HS-5 (cell line): ENCODE measurements around the gene LRRC73.
A peak's percentile ranks its signal among the peaks of the same experiment; 100 is the strongest.
"Not testable (repeated sequence)": the region's sequence is repeated elsewhere in the genome, so short reads cannot be mapped to it uniquely, and the experiment has no call there.

Source experiments
- DNase-seq: peaks from one replicate; pipeline ENCODE4 v3.0.0-alpha.2; 2012; ENCODE audit warnings: low read depth

LRRC73 gene, protein sequence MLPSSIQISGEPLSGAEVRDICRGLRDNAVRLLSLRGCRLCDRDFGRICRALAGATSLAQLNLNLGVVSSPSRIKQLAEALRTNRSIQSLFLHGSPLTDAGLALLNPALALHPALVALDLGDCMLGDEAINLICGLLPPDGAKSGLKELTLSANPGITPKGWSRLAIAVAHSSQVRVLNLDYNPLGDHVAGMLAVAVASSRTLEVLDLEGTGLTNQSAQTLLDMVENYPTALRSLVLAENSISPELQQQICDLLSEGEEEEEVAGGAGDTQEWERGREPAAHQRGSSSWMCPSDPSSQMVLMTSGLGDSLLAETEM

DNA sequence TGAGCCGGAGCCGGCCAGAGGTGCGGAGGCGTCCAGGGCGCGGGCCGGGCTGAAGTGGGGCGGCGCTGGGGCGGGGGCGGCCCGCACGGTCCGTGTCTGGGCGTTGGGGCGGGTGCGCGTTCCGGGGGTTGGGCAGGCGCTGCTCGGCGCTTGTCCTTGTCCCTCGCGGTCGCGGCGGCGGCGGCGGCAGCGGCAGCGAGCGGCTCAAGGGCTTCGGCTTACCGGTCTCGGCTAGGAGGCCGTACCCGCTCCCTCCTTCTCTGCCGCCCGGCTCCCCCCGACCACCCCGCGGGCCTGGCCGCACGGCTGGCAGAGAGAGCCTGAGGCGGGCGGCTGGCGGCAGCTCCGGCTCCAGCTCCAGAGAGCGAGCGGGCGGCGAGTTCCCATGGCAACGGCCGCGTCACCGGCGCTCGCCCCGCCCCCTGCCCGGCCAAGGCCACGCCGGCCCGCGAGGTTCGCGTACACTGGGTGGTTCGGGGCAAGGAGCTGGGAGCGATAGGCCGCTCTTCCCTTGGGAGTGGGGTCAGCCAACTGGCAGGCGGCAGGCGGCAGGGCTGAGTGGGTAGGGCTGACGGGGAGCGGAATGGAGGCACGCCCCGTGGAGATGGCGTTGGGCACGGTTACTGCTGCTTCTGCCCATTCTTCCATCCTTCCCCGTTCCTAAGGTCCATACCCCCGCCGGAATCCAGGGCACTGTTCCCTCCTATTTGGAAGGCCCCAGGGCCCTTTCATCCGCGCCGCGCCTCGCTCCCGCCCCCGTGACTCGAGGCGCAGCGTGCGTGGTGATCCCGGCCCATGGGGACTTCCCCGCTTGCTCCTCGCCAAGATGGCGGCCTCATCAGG lies at the start of gene LRRC73:
Gene LRRC73, minus strand, starts transcription at position 363 of the 843 bp plus-strand sequence. CDS start 561 bp downstream, outside the sequence.
- DNase-seq, result no peak

DNA sequence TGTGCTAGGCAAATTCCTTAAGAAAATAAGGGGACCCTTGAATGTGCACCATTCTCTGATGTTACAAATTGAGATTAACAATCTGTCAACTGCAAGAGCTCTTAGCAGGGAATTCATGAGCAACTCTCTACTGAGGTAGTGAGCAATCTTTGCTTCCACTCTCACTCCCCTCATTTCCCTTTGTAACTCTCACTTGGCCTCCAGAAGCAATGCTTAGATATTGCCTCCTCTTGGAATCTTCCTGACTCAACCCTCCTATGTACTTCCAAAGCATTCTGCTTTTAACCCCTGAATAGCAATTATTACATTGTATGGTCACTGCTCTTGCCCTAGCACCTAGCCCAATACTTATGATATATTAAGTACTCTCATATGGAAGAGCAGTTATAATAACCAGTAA lies 49.2 kb upstream of the LRRC73 start:
- DNase-seq, result no peak

DNA sequence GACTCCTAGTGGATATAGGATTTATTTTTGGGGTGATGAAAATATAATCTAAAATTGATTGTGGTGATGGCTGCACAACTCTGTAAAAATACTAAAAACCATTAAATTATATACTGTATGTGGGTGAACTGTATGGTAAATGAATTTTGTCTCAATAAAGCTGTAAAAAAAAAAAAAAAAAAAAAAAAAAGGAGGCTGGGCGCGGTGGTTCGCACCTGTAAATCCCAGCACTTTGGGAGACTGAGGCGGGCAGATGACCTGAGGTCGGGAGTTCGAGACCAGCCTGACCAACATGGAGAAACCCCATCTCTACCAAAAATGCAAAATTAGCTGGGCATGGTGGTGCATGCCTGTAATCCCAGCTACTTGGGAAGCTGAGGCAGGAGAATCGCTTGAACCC lies 47.5 kb upstream of the LRRC73 start:
- not testable (repeated sequence) for DNase-seq

DNA sequence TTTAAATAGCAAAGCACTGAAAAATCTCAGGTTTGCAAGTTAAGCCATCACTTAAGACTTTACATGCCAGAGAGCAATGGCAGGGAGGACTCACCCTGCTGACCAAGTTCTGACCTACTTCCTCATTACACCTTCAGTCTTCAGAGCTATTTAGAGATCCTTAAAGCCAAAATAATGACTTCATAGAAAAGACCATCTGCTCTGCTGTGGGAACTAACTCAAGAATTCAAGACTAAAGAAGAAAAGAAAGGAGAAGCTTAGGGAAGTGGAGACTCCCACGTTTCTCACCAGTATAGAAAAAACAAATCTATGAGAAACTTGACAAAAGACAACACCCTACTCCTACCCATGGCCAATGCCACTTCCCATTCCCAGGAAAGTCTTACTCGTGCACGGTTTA lies 37.1 kb upstream of the LRRC73 start:
- no peak for DNase-seq

DNA sequence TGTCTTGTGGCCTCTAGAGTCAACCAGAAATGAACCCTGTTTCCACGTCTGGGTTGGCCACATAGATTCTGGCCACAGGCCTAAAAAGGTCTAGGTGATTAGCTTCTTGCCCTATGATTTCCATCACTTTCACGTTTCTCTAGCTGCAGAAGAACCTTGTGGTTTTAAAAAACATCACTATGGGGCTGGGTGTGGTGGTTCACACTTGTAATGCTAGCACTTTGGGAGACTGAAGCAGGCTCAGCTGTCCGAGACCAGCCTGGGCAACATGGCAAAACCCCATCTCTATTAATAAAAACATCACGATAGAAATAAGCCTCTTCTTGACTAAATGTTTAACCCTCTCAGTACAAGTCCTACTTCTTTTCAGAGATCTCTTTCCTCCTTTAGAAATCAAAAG lies 34.3 kb upstream of the LRRC73 start:
- DNase-seq, result no peak

DNA sequence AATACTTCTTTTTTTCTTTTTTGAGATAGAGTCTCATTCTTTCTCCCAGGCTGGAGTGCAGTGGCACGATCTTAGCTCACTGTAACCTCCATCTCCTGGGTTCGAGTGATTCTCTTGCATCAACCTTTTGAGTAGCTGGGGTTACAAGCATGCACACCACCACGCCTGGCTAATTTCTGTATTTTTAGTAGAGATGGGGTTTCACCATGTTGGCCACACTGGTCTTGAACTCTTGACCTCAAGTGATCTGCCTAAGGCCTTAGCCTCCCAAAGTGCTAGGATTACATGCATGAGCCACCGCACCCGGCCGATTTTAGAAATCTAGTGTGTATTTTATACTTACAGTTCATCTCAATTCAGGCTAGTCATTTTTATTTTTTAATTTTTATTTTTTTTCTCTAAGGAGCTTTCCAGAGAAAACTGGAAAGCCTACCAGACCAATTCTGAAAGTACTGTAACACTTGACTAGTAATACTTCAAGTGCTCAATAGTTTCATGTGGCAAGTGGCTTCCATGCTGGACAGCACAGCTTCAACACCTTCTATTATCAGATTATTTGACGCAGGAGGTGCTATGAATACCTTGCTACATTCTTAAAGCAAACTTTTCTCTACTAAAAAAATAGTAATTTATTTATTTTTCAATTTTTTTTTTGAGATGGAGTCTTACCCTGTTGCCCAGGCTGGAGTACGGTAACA lies 31.8 kb upstream of the LRRC73 start:
- no peak for DNase-seq

DNA sequence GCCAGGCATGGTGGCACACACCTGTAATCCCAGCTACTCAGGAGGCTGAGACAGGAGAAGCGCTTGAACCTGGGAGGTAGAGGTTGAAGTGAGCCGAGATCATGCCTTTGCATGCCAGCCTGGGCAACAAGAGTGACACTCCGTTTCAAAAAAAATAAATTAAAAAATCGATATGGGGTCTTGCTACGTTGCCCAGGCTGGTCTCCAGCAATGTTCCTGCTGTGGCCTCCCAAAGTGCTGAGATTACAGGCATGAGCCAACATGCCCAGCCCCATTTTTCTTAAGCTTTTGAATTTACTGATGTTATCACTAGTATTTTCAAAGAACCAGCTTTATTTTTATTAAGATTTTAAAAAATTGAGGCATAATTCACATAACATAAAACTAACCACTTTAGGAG lies 30.4 kb upstream of the LRRC73 start:
- DNase-seq, result no peak

DNA sequence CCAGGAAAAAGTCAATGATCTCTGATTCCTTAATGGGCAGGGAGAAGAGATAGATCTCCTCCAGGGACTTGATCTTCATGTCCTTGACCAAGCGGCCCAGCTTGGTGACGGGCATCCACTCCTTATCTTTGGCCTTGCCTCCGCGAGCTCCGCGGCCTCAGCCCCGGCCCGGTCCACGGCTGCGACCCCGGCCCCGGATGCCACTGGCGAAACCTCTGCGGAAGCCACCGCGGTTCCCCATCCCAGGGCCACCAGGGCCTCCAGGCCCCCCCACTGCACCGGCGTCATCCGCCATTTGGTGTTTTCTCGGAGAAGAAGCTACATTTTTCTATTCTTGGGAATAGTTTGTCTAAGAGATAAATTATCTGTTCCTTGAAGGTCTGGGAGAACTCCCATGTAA lies 29.3 kb upstream of the LRRC73 start:
- not testable (repeated sequence) for DNase-seq

DNA sequence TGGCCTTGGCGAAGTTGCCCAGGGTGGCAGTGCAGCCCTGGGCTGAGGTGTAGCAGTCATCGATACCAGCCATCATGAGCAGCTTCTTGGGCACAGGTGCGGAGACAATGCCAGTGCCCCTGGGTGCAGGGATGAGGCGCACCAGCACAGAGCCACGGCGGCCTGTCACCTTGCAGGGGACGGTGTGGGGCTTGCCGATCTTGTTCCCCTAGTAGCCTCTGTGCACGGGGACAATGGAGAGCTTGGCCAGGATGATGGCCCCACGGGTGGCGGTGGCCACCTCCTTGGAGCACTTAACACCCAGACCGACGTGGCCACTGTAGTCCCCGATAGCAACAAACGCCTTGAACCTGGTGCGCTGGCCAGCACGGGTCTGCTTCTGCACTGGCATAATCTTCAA lies 28.8 kb upstream of the LRRC73 start:
- DNase-seq, result not testable (repeated sequence)

DNA sequence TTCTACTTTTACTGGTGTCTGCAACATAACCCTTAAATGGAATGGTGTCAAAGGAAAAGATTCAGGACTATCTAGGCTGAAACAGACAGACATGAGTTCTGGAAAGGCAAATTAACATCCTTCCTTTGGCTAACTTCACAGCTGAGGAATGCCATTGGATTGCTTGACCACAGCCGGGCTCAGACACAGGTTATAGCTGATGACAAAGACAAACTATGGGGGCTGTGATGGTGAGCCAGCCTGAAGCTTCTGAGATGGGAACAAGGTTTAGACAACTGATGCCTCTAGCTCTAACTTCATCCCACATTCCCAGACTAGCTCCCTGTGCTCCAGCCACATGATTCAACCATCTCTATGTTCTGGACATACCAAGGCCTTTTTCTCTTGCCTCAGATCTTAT lies 22.1 kb upstream of the LRRC73 start:
- no peak for DNase-seq

DNA sequence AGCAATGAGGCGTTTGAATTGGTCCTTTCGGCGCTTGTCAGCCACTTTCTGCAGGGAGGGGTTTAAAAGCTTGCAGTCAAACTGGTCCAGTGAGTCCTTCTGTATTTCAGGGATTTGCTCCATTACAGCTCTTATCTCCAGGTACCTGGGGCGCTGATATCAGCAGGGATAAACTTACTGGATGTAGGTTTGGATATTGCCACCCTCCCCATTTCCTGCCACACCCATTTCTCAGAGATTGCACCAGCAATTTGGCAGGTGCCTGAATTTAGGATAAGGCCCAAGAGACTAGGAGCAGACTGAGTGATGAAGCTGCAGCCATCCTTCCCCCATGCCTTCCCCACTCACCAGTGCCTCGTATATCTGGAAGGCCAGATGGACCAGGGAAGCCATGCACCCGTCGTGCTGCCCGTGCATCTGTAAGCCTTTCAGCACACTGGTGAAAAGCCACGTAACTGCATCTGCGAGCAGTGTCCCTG lies 14.4 kb upstream of the LRRC73 start:
- DNase-seq, result no peak

DNA sequence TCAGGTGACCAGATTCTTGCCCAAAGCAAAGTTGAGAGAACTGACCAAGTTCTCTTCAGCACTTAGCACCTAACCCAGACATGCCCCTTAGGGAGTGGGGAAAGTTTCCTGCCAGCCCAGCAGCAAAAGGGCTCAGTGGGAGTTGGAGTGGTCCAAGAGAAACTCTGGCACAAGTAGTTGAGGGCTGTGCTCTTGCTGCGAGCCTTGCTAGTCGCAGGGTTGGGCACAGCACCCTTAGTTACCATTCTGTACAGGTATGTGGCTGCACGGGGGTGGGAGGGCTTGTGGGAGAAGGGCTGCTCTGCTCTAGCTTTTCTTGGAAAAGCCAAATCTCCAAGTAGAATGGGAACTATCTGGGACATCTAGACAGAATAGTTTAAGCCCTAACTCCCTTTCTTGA lies 13.1 kb upstream of the LRRC73 start:
- DNase-seq, result no peak

DNA sequence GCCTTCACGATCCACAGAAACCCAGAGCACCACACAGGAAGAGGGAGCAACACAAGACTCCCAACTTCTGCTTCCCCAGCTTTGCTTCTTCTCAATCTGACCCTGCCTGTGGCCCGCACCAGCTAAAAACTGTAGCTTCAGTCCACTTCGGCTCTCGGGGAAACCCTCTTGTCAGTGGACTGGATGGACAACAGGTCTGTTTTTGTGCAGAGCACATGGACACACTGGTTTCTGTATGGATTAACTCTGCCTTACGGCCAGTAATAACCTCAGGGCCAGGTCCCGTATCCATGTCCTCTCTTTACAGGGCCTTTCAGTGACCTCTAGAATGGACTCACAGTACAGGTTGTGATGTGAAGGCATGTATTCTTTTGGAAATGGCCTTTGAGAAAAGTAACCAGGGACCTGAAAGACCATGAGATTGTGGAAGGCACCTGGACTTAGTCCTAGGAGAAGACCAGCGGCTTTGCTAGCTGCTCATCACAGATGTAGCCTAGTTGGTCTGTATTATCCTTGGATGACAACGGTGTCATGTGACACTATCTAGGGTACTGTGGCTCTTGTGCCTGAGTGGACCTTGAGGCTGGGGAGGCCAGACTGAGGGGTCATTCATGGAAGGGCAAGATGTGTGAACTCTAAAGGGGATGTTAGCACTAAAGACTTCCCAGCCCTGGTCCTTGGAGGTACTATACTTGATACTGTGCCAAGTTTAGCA lies 12.6 kb upstream of the LRRC73 start:
- DNase-seq, result no peak

DNA sequence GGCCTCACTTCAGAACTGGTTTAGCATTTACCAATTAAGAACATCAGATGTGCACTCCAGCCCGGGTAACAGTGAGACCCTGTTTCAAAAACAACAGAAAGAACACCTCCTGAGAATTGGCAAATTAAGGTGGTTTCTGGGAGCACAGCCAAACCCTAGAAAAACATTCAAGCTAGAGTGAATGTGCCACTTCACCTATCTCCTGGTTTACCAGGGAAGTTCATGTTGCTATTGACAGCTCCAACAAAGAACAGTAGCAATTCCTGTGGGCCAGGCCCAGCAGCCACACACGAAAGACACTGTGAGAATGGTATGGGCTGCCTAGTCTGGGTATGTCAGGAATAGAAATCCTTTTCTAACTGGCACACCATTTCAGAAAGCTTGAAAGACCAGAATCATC lies 11.7 kb upstream of the LRRC73 start:
- DNase-seq, result no peak

DNA sequence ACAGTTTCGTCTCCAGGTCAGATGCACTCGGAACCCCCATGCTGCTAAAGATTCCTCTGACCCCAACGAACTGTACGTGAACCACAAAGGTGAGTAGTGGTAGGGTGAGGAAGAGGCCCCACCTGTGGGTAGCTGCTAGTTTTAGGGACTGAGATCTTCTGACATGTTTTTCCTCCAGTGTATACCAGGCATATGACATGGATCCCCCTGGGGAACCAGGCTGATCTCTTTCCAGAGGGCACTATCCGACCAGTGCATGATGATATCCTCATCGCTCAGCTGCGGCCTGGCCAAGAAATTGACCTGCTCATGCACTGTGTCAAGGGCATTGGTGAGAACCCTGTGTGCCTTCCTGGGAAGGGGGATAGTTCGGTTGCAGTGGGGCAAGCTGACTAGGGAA lies 10.0 kb upstream of the LRRC73 start:
- no peak for DNase-seq

DNA sequence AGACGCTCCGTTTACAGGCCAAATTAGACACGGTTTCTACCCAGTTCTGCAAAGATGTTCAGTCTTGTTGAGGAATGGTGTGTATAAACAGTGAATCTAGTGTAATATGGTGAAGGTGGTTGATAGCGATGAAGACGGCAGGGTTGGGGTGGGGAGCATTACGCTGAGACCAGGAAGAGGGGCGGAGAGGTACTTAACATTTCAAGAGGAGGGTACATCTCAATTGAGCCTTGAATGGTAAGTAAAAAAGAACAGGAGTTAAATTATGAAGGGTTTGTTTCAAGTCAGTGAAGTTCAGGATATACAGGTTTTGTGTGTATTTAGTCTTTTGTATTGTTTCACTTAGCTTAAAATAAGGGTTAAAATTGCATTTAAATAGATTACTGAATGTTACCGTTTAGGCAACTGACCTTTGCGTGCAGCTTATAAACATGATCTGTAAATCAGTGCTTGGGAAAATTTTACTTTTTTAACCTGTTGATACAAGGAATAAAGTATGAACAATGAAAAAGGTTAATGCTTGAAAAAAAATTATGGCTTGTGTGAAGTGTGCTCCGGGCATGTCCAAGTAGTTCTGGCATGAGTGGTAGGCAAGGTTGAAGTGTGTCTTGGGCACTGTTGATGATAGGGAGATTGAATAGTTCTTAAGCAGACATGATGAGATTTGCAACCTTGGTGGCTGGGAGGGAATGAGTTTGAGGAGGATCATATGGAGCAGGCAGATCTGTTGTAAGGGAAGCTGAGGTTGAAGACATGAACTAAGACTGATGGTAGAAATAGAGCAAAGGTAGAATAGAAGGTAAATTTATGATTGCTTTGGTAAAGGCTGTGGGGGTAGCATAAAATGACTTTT lies 7.6 kb upstream of the LRRC73 start:
- no peak for DNase-seq

DNA sequence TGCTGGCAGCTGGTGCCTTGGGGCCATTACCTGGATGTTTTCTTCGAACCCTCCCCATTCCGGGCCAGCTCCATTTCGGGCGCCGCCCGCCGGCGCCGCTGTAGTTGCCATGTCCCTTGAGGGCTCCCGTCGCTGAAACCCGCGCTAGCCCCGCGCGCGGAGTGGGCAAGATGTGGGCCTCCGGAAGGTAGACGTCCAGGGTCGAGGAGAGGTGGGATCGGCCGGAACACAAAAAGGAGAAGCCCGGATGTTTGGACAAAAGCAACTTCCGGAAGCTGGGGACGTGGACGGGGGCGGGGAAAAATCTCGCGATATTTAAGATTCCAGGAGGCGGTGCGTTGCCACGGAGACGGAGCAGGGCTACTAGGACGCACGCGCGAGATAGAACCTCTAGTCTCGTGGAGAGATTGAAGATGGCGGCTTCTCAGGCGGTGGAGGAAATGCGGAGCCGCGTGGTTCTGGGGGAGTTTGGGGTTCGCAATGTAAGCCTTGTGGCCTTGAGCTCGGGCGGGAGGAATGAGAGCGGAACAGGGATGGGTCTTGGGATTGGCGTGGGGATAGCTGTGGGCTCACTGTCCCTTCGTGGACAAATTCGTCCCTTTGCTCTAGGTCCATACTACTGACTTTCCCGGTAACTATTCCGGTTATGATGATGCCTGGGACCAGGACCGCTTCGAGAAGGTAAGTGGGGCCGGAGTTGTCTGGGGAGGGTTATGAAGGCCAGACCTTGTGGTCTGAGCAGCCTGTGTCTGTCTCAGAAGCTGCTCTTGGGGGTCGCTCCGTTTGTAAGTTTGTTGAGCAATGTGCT lies 6.8 kb upstream of the LRRC73 start, which contains the start of the genes POLR1C and YIPF3:
Gene POLR1C, plus strand, starts transcription at position 393 of the 808 bp plus-strand sequence. Its CDS starts 21 bp downstream, at position 414.
Gene YIPF3, minus strand, starts transcription at position 230 of the 808 bp plus-strand sequence. Its CDS starts 119 bp downstream, at position 111.
- peak; percentile 92 for DNase-seq

DNA sequence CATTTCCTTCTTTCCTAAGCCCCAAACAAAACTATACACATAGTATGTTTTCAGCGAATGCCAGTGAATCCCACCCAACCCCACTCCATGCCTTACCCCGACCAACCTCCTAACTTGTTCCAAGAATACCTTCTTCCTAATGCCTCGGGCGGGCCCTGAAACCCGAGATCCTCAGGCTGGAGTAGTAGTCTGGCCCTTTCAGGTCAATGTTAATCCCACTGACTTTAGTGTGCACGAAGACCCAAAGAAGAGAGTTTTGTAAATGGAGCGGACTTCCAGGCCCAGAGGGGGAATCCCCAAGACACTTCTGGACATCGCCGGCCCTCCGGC lies 6.2 kb upstream of the LRRC73 start:
- no peak for DNase-seq

DNA sequence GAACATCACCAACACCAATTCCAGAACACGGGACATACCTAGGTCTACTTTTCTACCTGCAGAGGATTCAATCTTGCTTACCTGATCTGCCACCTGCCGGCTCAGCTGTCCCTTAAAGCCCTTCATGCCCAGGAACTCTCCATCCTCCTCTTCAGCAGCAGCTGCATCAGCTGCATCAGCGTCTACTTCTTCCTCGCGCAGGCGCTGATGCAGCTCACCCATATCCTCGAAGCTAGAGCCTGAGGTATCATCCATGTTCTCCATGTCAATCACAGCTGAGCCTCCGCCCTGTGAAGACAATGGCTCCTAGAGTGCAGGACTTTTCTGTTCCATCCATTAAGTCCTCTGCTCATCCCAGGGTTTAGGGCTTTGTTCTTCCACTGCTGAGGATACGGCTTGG lies 5.7 kb upstream of the LRRC73 start:
- no peak for DNase-seq

DNA sequence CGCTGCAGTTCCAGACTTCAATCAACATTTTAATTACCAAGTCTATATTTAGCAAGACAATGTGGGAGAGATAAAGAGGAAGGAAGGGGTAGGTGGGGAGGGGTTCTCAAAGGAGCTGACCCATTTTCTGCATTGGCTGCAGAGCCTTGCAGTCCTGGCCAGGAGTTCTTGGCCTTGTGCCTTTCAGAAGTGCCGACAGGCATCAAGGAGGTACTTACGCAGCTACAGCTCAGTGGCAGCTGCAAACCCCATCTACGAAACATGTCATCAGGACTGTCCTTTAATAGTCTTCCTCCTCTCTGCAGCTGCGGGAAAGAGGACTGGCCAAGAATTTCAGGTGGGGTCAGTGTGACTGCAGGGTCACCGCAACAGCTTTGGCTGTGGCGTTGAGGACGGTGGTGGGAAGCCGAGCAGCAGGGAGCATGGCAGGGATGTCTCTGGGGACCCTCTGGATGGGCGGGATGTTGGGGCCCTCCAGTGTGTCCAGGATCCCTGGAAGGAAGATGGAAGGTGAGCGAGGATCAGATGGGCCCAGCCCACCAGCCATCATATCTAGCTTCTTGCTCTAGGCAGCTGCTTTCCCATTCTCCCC lies 1.8 kb upstream of the LRRC73 start:
- no peak for DNase-seq
